GM12874 (cell line): ENCODE results near the gene ASPG.

ENCODE experiments used
- TF ChIP-seq, protein P1 (sequence below): IDR thresholded peaks from 2 replicates; pipeline ENCODE4 v1.5.1; 2011; ENCODE audit warnings: low read depth, mild to moderate bottlenecking, control low read depth, low read length, moderate library complexity; ENCODE audit not compliant: insufficient read depth

The ASPG gene

DNA sequence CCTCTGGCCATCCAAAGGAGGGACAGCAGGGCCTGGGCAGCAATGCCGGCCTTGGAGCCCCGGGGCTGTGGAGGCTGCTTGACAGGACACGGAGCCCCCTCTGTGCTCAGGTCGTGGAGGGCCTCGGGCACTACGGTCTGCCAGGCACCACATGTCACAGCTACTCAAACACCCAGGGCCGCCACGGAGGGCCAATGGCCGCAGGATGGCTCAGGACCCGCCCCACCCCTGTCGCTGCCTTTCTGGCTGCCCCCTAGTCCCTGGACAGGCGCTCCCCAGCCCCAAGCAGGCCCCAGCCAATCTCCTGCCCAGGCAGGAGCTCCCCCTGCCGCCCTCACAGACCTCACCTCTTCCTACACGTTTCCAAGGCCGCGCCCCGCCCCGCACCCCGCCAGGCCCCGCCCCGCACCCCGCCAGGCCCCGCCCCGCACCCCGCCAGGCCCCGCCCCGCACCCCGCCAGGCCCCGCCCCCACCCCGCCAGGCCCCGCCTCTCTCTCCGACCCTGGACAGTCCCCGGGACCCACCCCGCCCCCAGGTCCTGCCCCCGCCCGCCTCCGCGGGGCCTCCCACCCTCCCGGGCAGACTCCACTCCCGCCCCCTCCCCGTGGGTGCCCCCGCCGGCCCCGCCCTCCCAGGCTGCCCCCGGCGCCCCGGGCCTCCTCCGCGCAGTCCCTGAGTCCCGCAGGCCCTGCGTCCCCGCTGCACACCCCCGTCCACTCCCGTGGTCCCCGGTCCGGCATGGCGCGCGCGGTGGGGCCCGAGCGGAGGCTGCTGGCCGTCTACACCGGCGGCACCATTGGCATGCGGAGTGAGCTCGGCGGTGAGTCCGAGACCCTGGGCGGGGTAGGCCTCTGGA, at the start of gene ASPG:
Gene ASPG, plus strand, starts transcription at position 669 of the 857 bp plus-strand sequence. Its CDS starts 71 bp downstream, at position 740.
- TF ChIP-seq, protein P1, sequence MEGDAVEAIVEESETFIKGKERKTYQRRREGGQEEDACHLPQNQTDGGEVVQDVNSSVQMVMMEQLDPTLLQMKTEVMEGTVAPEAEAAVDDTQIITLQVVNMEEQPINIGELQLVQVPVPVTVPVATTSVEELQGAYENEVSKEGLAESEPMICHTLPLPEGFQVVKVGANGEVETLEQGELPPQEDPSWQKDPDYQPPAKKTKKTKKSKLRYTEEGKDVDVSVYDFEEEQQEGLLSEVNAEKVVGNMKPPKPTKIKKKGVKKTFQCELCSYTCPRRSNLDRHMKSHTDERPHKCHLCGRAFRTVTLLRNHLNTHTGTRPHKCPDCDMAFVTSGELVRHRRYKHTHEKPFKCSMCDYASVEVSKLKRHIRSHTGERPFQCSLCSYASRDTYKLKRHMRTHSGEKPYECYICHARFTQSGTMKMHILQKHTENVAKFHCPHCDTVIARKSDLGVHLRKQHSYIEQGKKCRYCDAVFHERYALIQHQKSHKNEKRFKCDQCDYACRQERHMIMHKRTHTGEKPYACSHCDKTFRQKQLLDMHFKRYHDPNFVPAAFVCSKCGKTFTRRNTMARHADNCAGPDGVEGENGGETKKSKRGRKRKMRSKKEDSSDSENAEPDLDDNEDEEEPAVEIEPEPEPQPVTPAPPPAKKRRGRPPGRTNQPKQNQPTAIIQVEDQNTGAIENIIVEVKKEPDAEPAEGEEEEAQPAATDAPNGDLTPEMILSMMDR: no peak

DNA sequence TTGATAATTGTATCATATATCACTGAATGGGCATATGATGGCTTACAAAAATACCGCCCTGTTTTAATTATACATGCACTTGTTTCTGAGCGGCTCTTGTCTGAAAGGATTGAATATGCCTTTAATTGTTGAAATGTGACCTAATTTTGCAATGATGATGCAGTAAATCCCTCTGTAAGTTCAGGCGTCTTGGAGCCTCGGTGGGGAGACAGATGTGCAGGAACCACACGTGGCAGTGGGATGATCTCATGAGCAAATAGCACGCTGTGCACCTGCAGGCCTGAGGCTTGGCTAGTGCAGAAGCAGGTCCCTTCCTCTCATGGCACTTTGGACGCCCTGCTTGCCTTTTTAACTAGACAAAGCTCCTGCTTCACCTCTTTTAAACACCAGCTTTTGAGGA, 49.3 kb upstream of the ASPG start:
- TF ChIP-seq, protein P1: no peak

DNA sequence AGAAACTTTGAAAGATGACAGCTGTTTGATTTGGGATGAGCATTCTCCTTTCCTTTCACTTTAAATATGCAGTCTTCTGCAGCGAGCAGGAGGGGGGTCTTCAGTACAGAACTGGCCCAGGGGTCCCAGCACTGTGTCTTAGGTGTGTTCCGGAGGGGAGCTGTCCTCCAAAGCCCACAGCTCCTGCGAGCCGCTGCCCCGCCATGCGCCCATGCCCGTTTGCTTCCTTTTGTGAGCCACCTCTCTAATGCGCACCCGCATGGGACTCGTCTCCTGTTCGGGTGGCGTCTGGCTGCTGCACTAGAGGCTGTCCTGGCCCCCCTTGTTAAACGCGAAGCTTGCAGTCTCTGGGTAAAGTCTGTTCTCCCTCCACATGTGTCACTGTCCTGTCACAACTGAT, 48.4 kb upstream of the ASPG start:
- TF ChIP-seq, protein P1: no peak

DNA sequence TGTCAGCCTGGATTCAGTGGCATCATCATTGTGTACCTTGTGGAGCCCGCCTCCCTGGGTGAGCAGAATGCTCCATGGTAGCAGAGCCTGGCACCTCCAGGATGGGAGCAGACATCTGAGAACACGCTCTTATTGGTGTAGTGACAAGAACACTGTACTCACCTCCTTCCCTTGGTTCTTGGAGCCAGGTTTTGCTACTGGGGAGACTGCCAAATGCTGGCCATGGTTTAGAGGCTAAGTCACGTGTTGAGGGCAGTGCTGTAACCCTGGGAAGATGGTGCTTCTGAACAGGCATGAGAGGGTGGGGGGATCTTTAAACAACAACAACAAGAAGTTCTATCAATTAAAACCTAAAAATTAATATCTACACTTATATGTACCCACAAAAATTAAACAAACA, 47.6 kb upstream of the ASPG start:
- TF ChIP-seq, protein P1: no peak

DNA sequence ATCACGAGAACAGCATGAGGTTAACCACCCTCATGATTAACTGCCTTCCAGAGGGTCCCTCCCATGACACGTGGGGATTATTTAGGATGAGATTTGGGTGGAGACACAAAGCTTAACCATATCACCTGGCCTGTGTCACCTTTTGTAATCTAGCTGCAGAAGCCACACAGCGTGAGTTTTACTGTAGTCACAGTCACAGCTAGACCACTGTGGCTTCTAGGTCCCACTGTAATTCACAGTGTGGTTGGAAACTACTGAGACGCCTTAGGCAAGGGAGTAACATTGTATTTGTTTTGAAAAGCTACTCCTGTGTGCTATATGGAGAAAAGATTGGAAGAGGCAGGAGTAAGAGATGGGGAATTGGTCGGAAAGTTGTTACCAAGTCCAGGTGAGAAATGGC, 46.3 kb upstream of the ASPG start:
- TF ChIP-seq, protein P1: no peak

DNA sequence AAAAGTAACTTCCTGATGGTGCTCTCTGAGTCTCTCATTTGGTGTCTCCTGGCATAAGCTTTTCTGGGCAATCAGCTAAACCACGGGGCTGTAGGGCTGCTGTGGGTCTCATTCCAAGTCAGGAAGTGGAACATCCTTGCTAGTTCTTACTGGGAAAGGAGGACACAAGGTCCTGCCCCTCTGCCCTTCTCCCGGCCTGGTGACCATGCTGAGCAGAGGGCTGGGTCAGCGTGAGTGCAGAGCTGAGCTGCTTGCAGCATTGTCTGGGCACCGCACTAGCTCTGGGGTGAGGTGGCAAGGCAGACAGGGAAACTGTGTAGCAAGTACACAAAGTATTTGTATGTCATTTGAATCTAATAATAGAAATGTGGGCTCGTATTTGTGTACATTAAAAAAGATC, 45.0 kb upstream of the ASPG start:
- TF ChIP-seq, protein P1: no peak

DNA sequence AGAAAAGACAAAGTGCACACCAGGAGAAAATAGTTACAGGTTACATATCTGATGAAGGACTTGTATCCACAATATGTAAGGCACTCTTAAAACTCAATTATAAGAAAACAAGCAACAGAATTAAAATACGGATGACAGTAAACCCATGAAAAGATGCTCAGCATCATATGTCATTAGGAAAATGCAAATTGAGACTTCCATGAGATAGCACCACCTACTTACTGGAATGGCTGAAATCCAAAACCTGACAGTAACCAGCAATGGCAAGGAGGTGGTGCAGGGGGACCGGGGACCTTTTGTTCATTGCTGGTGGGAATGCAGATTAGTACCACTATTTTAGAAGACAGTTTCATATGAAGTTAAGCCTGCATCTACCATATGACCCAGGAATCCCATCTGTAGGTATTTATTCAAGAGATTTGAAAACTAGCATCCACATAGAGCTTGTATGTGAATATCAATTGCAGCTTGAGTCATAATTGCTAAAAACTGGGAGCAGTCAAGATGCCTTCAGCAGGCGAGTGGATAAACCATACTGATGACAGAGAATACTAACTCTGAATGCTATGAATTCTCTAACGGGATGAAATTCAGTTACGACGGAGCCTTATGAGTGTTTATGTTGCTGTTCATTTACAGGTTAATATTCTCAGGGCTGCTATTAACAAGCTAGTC, 43.9 kb upstream of the ASPG start:
- TF ChIP-seq, protein P1: no peak
